H1 (cell line): ENCODE measurements around the gene DNMT1.

Source experiments
- CBX8 ChIP-seq: fragments of 300-800, 300-1000 bp; sonication (generic); IDR thresholded peaks from 2 replicates; pipeline ENCODE4 v1.7.1; 2016; ENCODE audit warnings: low read depth, low read length, borderline replicate concordance
- CEBPB ChIP-seq: IDR thresholded peaks from 2 replicates; pipeline ENCODE4 v1.6.1; 2012; ENCODE audit warnings: low read depth, low read length
- CTCF ChIP-seq, 3 experiments: IDR thresholded peaks; 1 replicate in 2 of 3; 2 replicates in 1 of 3; pipeline versions ENCODE4 v1.5.1 to v1.6.1; 2011; ENCODE audit warnings: low read length in 3 of 3, mild to moderate bottlenecking in 3 of 3, inconsistent platforms in 2 of 3, low read depth in 1 of 3, moderate library complexity in 1 of 3; ENCODE audit not compliant: insufficient read depth in 1 of 3; ENCODE audit errors: control extremely low read depth in 1 of 3
- EP300 ChIP-seq, 2 experiments: IDR thresholded peaks; 1 replicate in 1 of 2; 2 replicates in 1 of 2; pipeline ENCODE4 v1.6.1; 2011 to 2012; ENCODE audit warnings: low read depth in 2 of 2, low read length in 2 of 2, mild to moderate bottlenecking in 2 of 2, borderline replicate concordance in 1 of 2, inconsistent platforms in 1 of 2, moderate library complexity in 1 of 2
- EZH2 ChIP-seq: fragments of 200-600 bp; sonication (generic); IDR thresholded peaks from 2 replicates; pipeline ENCODE4 v1.7.1; 2012; ENCODE audit warnings: low read depth, mild to moderate bottlenecking, moderate library complexity, low read length, inconsistent platforms; ENCODE audit not compliant: severe bottlenecking
- GABPA ChIP-seq: IDR thresholded peaks from 2 replicates; pipeline ENCODE4 v1.6.1; 2011; ENCODE audit warnings: mild to moderate bottlenecking, low read length, moderate library complexity, borderline replicate concordance; ENCODE audit not compliant: insufficient read depth
- GTF2F1 ChIP-seq: IDR thresholded peaks from 2 replicates; pipeline ENCODE4 v1.6.1; 2012; ENCODE audit warnings: low read depth, low read length, improper control_type of control experiment, borderline replicate concordance
- MAFK ChIP-seq: IDR thresholded peaks from 2 replicates; pipeline ENCODE4 v1.6.1; 2012; ENCODE audit warnings: low read depth, mild to moderate bottlenecking, improper control_type of control experiment, low read length
- NANOG ChIP-seq: IDR thresholded peaks from 2 replicates; pipeline ENCODE4 v1.6.1; 2011; ENCODE audit warnings: low read length, low read depth, mild to moderate bottlenecking, inconsistent platforms; ENCODE audit not compliant: insufficient read depth, poor library complexity, severe bottlenecking
- NRF1 ChIP-seq: IDR thresholded peaks from 2 replicates; pipeline ENCODE4 v1.6.1; 2011; ENCODE audit warnings: mild to moderate bottlenecking, low read depth, low read length, improper control_type of control experiment
- SAP30 ChIP-seq: fragments of 300-600 bp; sonication (generic); IDR thresholded peaks from 2 replicates; pipeline ENCODE4 v1.7.1; 2012; ENCODE audit warnings: low read length, moderate library complexity, mild to moderate bottlenecking, inconsistent platforms; ENCODE audit not compliant: insufficient read depth, insufficient replicate concordance
- SUZ12 ChIP-seq: fragments of 200-600 bp; sonication (generic); IDR thresholded peaks from 2 replicates; pipeline ENCODE4 v1.6.1; 2012; ENCODE audit warnings: mild to moderate bottlenecking, inconsistent platforms, low read length, moderate library complexity, mixed read lengths
- ZNF274 ChIP-seq: IDR thresholded peaks from 2 replicates; pipeline ENCODE4 v1.7.0; 2012; ENCODE audit warnings: low read length, borderline replicate concordance; ENCODE audit errors: extremely low read depth

DNA sequence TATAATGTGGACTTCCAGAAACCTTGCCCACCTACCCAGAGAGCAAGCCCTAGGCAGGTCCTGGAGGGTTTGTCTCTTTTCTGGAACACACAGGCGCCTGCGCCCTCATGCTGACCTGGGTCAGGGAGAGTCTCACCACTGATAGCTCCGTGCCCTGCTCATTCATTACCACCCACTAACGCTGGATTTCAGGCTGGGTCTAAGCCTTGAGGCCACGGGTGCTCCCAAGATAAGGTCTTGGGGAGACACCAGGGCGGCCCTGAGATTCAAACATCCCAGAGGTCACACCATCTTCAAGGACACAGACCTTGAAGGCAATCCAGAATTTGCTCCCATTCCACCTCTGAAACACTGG, 31.2 kb upstream of the DNMT1 start:
- no peak for TF ChIP-seq EZH2
- TF ChIP-seq GTF2F1, result no peak
- no peak for TF ChIP-seq CTCF (IDR thresholded peaks at IDR 0.05; ENCODE audit: control extremely low read depth in 1 of 3, insufficient read depth in 1 of 3, low read depth in 1 of 3, low read length in 3 of 3)
- no peak for TF ChIP-seq GABPA
- TF ChIP-seq NANOG, result no peak
- TF ChIP-seq CEBPB, result no peak
- TF ChIP-seq MAFK, result no peak
- no peak for TF ChIP-seq EP300 (IDR thresholded peaks at IDR 0.05; ENCODE audit: borderline replicate concordance in 1 of 2, low read depth in 2 of 2, low read length in 2 of 2)
- no peak for TF ChIP-seq ZNF274
- TF ChIP-seq SUZ12, result no peak
- no peak for TF ChIP-seq SAP30
- no peak for TF ChIP-seq NRF1
- TF ChIP-seq CBX8, result no peak
